ENCODE results near the gene TAF11L13.
"Not testable (repeated sequence)": the region's sequence is repeated elsewhere in the genome, so short reads cannot be mapped to it uniquely, and the experiment has no call there.

Gene TAF11L13

DNA sequence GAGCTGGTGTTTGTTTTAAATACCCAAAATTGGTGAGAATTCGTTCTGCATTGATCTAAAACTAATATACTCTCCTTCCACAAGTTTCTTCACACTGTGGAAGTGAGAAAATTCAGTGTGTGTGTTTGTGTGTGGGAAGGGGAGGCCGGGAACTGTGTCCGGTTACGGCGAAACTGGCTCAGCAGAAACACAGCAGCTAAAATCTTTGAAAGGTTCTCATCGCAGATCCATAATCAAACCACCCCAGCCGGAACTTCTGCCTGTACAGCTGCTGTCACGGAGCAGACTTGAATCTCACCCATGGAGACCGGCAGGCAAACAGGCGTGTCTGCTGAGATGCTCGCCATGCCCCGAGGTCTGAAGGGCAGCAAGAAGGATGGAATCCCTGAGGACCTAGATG, at the start of gene TAF11L13:
TSS of gene TAF11L13 (plus strand) at position 301 of the 400 bp plus-strand sequence.
- not testable (repeated sequence) for H3K9me3 ChIP-seq (ENCODE audit: control insufficient read depth, insufficient read depth, low read length); H3K9ac ChIP-seq (ENCODE audit: low read depth, low read length); H3K4me1 ChIP-seq (ENCODE audit: insufficient read depth, low read length); H3K36me3 ChIP-seq (ENCODE audit: insufficient read depth, low read length)

GRCh38 chr5:17585658-17586057, 46.2 kb upstream of the TAF11L13 start, which contains the start of gene TAF11L7:
TSS of gene TAF11L7 (minus strand) at chr5:17585758.
- not testable (repeated sequence) for H3K4me1 ChIP-seq (ENCODE audit: insufficient read depth, low read length); H3K36me3 ChIP-seq (ENCODE audit: insufficient read depth, low read length); H3K9me3 ChIP-seq (ENCODE audit: control insufficient read depth, insufficient read depth, low read length); H3K9ac ChIP-seq (ENCODE audit: low read depth, low read length)

- H3K9ac ChIP-seq (ENCODE audit: low read depth, low read length); H3K9me3 ChIP-seq (ENCODE audit: control insufficient read depth, insufficient read depth, low read length); H3K36me3 ChIP-seq (ENCODE audit: insufficient read depth, low read length); H3K4me1 ChIP-seq (ENCODE audit: insufficient read depth, low read length): not testable (repeated sequence)
Measured at GRCh38 chr5:17590860-17591259, 41.0 kb upstream of the TAF11L13 start, which contains the start of gene TAF11L8. TSS of gene TAF11L8 (minus strand) at chr5:17590960.

DNA sequence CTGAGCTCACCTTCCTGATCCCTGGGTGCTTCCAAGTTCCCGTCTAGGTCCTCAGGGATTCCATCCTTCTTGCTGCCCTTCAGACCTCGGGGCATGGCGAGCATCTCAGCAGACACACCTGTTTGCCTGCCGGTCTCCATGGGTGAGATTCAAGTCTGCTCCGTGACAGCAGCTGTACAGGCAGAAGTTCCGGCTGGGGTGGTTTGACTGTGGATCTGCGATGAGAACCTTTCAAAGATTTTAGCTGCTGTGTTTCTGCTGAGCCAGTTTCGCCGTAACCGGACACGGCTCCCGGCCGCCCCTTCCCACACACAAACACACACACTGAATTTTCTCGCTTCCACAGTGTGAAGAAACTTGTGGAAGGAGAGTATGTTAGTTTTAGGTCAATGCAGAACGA, 37.6 kb upstream of the TAF11L13 start, which contains the start of gene TAF11L9:
TSS of gene TAF11L9 (minus strand) at position 140 of the 400 bp plus-strand sequence.
- not testable (repeated sequence) for H3K9ac ChIP-seq (ENCODE audit: low read depth, low read length); H3K36me3 ChIP-seq (ENCODE audit: insufficient read depth, low read length); H3K4me1 ChIP-seq (ENCODE audit: insufficient read depth, low read length); H3K9me3 ChIP-seq (ENCODE audit: control insufficient read depth, insufficient read depth, low read length)

- not testable (repeated sequence) for H3K9ac ChIP-seq (ENCODE audit: low read depth, low read length); H3K4me1 ChIP-seq (ENCODE audit: insufficient read depth, low read length); H3K36me3 ChIP-seq (ENCODE audit: insufficient read depth, low read length); H3K9me3 ChIP-seq (ENCODE audit: control insufficient read depth, insufficient read depth, low read length)
Measured at GRCh38 chr5:17597728-17598127, 34.2 kb upstream of the TAF11L13 start, which contains the start of gene TAF11L10. TSS of gene TAF11L10 (minus strand) at chr5:17597828.

DNA sequence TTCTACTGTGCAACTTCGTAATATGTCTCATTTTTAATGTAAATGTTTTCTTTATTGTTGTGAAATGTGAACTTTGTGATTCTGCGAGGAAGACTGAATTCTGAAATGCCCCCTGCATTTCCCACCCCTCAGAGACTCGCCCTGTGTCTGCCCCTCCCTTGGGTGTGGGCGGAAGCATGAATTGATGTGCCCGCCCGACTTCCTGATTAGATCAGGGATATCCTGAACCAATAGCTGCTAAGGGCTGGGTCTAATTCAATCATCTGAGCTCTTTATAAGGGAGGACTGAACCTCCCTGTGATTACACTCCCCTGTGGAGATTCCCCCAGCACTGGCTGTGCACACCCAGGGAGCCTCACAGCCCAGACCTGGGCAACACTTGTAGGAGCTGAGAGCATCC, 28.0 kb upstream of the TAF11L13 start, which contains the start of gene TAF11L11:
TSS of gene TAF11L11 (plus strand) at position 304 of the 400 bp plus-strand sequence.
- not testable (repeated sequence) for H3K4me1 ChIP-seq (ENCODE audit: insufficient read depth, low read length); H3K9ac ChIP-seq (ENCODE audit: low read depth, low read length); H3K36me3 ChIP-seq (ENCODE audit: insufficient read depth, low read length); H3K9me3 ChIP-seq (ENCODE audit: control insufficient read depth, insufficient read depth, low read length)

DNA sequence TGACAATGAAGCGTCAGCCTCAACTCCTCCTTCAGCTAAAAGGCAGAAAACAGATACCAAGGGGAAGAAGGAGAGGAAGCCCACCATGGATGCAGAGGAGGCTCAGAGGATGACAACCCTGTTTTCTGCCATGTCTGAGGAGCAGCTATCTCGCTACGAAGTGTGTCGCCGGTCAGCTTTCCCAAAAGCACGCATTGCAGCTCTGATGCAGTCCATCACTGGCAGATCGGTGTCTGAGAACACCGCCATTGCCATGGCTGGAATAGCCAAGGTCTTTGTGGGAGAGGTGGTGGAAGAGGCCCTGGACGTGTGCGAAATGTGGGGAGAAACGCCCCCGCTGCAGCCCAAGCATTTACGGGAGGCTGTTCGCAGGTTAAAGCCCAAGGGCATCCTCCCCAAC, 26.9 kb upstream of the TAF11L13 start:
- no peaks in the 10 kb centered on the region for H3K4me1 ChIP-seq (ENCODE audit: insufficient read depth, low read length)
- H3K36me3 ChIP-seq (ENCODE audit: insufficient read depth, low read length) = no peaks in the 10 kb centered on the region
- no peaks in the 10 kb centered on the region for H3K9me3 ChIP-seq (ENCODE audit: control insufficient read depth, insufficient read depth, low read length)
- no peak overlapping the region for H3K9ac ChIP-seq (ENCODE audit: low read depth, low read length)

DNA sequence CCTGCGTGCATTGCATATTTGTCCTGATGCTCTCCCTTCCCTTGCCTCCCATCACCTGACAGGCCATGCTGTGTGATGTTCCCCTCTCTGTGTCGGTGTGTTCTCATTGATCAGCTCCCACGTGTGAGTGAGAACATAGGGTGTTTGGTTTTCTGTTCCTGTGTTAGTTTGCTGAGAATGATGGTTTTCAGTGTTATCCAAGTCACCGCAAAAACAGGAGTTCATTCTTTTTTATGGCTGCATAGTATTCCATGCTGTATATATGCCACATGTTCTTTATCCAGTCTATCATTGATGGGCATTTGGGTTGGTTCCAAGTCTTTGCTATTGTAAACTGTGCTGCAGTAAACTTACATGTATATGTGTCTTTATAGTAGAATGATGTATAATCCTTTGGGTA, 24.4 kb upstream of the TAF11L13 start:
- H3K9me3 ChIP-seq (ENCODE audit: control insufficient read depth, insufficient read depth, low read length); H3K36me3 ChIP-seq (ENCODE audit: insufficient read depth, low read length); H3K9ac ChIP-seq (ENCODE audit: low read depth, low read length); H3K4me1 ChIP-seq (ENCODE audit: insufficient read depth, low read length): not testable (repeated sequence)

DNA sequence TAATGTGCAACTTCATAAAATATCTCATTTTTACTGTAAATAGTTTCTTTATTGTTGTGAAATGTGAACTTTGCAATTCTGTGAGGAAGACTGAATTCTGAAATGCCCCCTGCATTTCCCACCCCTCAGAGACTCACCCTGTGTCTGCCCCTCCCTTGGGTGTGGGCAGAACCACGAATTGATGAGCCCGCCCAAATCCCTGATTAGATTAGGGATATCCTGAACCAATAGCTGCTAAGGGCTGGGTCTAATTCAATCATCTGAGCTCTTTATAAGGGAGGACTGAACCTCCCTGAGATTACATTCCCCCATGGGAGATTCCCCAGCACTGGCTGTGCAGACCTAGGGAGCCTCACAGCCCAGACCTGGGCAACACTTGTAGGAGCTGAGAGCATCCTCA, 21.8 kb upstream of the TAF11L13 start, which contains the start of gene TAF11L12:
TSS of gene TAF11L12 (plus strand) at position 301 of the 400 bp plus-strand sequence.
- H3K4me1 ChIP-seq (ENCODE audit: insufficient read depth, low read length); H3K9ac ChIP-seq (ENCODE audit: low read depth, low read length); H3K36me3 ChIP-seq (ENCODE audit: insufficient read depth, low read length); H3K9me3 ChIP-seq (ENCODE audit: control insufficient read depth, insufficient read depth, low read length): not testable (repeated sequence)

- Histone ChIP-seq H3K36me3 (ENCODE audit: insufficient read depth, low read length) (no peaks in the 10 kb centered on the region), H3K9me3 (ENCODE audit: control insufficient read depth, insufficient read depth, low read length) (no peaks in the 10 kb centered on the region), H3K9ac (ENCODE audit: low read depth, low read length) (no peak overlapping the region), H3K4me1 (ENCODE audit: insufficient read depth, low read length) (no peaks in the 10 kb centered on the region)
Measured at GRCh38 chr5:17614872-17615605, 16.8 kb upstream of the TAF11L13 start.

DNA sequence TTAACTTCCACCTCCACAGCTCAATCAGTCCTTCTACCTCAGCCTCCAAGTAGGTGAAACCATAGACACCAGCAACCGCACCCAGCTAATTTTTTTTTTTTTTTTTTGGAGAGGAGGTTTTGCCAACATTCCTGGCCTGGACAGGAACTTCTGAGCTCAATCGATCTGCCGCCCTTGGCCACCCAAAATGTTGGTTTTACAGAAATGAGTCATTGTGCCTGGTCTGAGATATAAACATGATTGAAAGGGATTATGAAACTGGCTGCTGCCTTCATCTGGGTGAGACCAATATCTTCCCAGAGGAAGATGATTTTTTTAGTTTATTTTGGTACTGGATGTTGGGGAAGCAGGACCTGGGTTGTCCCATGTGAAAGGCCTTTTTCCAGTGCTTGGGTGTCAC, 12.5 kb upstream of the TAF11L13 start:
- no peaks in the 10 kb centered on the region for H3K9me3 ChIP-seq (ENCODE audit: control insufficient read depth, insufficient read depth, low read length)
- H3K4me1 ChIP-seq (ENCODE audit: insufficient read depth, low read length) = no peaks in the 10 kb centered on the region
- H3K9ac ChIP-seq (ENCODE audit: low read depth, low read length) = no peak overlapping the region

DNA sequence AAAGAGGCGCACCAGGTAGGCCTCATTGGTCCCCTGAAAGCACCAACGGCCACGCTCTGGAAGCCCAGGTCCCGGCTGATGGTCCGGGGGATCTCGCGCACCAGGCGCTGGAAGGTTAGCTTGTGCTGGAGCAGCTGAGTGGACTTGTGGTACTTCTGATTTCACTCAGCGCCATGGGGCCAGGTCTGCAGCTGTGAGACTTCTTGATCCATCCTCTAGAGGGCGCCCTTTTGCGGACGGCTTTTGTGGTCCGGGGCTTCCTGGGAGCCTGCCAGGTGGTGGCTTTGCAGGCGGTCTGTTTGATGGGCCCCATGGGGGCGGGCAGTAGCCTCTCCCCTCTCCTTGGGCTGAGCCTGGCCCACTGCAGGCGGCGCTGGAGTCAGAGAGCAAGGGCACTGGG, 11.3 kb upstream of the TAF11L13 start:
- H3K9me3 ChIP-seq (ENCODE audit: control insufficient read depth, insufficient read depth, low read length) = no peaks in the 10 kb centered on the region
- H3K4me1 ChIP-seq (ENCODE audit: insufficient read depth, low read length) = no peaks in the 10 kb centered on the region
- no peak overlapping the region for H3K9ac ChIP-seq (ENCODE audit: low read depth, low read length)
- H3K36me3 ChIP-seq (ENCODE audit: insufficient read depth, low read length) = no peaks in the 10 kb centered on the region

More for the DNA sequence above, 12.5 kb upstream of the TAF11L13 start:
- H3K36me3 ChIP-seq (ENCODE audit: insufficient read depth, low read length) = no peaks in the 10 kb centered on the region

- no peaks in the 10 kb centered on the region for H3K4me1 ChIP-seq (ENCODE audit: insufficient read depth, low read length)
- H3K36me3 ChIP-seq (ENCODE audit: insufficient read depth, low read length) = no peaks in the 10 kb centered on the region
- no peaks in the 10 kb centered on the region for H3K9me3 ChIP-seq (ENCODE audit: control insufficient read depth, insufficient read depth, low read length)
- H3K9ac ChIP-seq (ENCODE audit: low read depth, low read length) = no peak overlapping the region
Measured at GRCh38 chr5:17625686-17626085, 6.2 kb upstream of the TAF11L13 start.

GRCh38 chr5:17634160-17634559, 2.3 kb downstream of the TAF11L13 start, which contains the start of gene TAF11L14:
TSS of gene TAF11L14 (plus strand) at chr5:17634460.
- Histone ChIP-seq H3K4me1 (ENCODE audit: insufficient read depth, low read length) (no peaks in the 10 kb centered on the region), H3K9ac (ENCODE audit: low read depth, low read length) (no peak within 1 kb of the TSS), H3K36me3 (ENCODE audit: insufficient read depth, low read length) (no peaks in the 10 kb centered on the region), H3K9me3 (ENCODE audit: control insufficient read depth, insufficient read depth, low read length) (no peaks in the 10 kb centered on the region; the same call in 1 of the 2 replicates)

DNA sequence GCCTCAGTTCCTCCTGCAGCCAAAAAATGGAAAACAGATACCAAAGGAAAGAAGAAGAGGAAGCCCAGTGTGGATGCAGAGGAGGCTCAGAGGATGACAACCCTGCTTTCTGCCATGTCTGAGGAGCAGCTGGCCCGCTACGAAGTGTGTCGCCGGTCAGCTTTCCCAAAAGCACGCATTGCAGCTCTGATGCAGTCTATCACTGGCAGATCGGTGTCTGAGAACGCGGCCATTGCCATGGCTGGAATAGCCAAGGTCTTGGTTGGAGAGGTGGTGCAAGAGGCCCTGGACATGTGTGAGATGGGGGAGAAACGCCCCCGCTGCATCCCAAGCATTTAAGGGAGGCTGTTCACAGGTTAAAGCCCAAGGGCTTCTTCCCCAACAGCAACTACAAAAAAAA, 17.3 kb downstream of the TAF11L13 start:
- not testable (repeated sequence) for H3K36me3 ChIP-seq (ENCODE audit: insufficient read depth, low read length); H3K9ac ChIP-seq (ENCODE audit: low read depth, low read length); H3K9me3 ChIP-seq (ENCODE audit: control insufficient read depth, insufficient read depth, low read length); H3K4me1 ChIP-seq (ENCODE audit: insufficient read depth, low read length)

All from ES-I3 (cell line).